ENCODE measurements around the gene SPAG17. TPM values are rescaled to one million over a fixed set of nuclear protein-coding genes. Genes with fewer than 3 reads are reported as not detected.

SPAG17 gene
- polyA plus RNA-seq, 1 donor (not counting 4 experiments of a cell fraction or from before 2014, with no cell fraction given) = 0.52 TPM

DNA sequence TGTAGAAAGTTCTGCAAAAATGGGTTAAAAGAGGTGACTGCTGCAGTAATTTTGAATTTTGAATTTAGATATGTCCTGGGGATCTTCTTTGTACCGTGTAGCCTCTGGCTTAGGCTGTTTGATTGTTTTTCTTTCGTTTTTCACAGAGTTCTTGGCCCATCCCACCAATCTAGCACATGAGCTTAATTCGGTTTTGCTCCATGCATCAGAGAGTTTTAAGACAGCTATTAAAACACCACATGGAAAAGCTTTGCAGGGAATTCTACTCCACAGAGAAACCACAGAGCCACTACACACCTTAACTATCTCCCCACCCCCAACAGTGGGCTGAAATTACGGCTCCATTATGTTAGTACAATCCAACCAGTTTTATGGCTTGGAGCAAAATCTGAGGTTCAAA, 25.5 kb downstream of the SPAG17 start:
- H3K9me1 ChIP-seq (ENCODE audit: control insufficient read depth, extremely low read depth, insufficient read depth, low read length) = no peaks in the 10 kb centered on the region
- H4K20me1 ChIP-seq (ENCODE audit: control insufficient read depth, extremely low read depth, insufficient read depth, low read length) = no peaks in the 10 kb centered on the region
- no peaks in the 10 kb centered on the region for H3K36me3 ChIP-seq (ENCODE audit: control insufficient read depth in 2 of 2, extremely low read depth in 1 of 2, insufficient read depth in 2 of 2, low read length in 2 of 2)
- DNase-seq (ENCODE audit: low read depth, low spot score) (no peak), FAIRE-seq (no peak)
- H3K9ac ChIP-seq (ENCODE audit: control insufficient read depth, extremely low read depth, insufficient read depth, low read length) = no peak overlapping the region
- no peak for TF ChIP-seq CTCF (optimal IDR thresholded peaks at IDR 0.05 in 1 of 3, IDR thresholded peaks at IDR 0.05 in 1 of 3, conservative IDR thresholded peaks at IDR 0.05 in 1 of 3; ENCODE audit: extremely low read depth in 1 of 3, insufficient read depth in 2 of 3, low read length in 3 of 3)
- no peak for TF ChIP-seq EZH2 (IDR thresholded peaks at IDR 0.05; ENCODE audit: low read length)
- H3K9me3 ChIP-seq (ENCODE audit: control insufficient read depth, low read depth, low read length) = no peaks in the 10 kb centered on the region
- H3K27ac ChIP-seq (ENCODE audit: control insufficient read depth, insufficient read depth, low read length) = no peak overlapping the region
- no peak overlapping the region for H2AFZ ChIP-seq (ENCODE audit: control insufficient read depth, low read length)
- dilution Hi-C loops (cut with MboI; ENCODE audit: extremely low pct_ligation_motif_present, low sequenced_read_pairs) = no loop called here
- H3K4me3 ChIP-seq (ENCODE audit: control insufficient read depth in 2 of 3, extremely low read depth in 1 of 3, insufficient read depth in 2 of 3, low read depth in 1 of 3, low read length in 3 of 3) = no peak overlapping the region
- H3K27me3 ChIP-seq (ENCODE audit: control insufficient read depth, extremely low read depth, insufficient read depth, low read length) = no peaks in the 10 kb centered on the region
- H3K79me2 ChIP-seq (ENCODE audit: control insufficient read depth, insufficient read depth, low read length) = no peaks in the 10 kb centered on the region
- no peak overlapping the region for H3K4me2 ChIP-seq (ENCODE audit: control insufficient read depth, extremely low read depth, insufficient read depth, low read depth, low read length)
- H3K4me1 ChIP-seq (ENCODE audit: control insufficient read depth, extremely low read depth, insufficient read depth, low read length) = peaks cover 20% of the 10 kb centered on the region

GRCh38 chr1:118158924-118159323, 26.1 kb downstream of the SPAG17 start:
- dilution Hi-C loops (cut with MboI; ENCODE audit: extremely low pct_ligation_motif_present, low sequenced_read_pairs) = no loop called here
- Histone ChIP-seq H2AFZ (ENCODE audit: control insufficient read depth, low read length) (no peak overlapping the region), H3K9ac (ENCODE audit: control insufficient read depth, extremely low read depth, insufficient read depth, low read length) (no peak overlapping the region), H3K27ac (ENCODE audit: control insufficient read depth, insufficient read depth, low read length) (no peak overlapping the region), H3K27me3 (ENCODE audit: control insufficient read depth, extremely low read depth, insufficient read depth, low read length) (no peaks in the 10 kb centered on the region), H3K36me3 (ENCODE audit: control insufficient read depth in 2 of 2, extremely low read depth in 1 of 2, insufficient read depth in 2 of 2, low read length in 2 of 2) (no peaks in the 10 kb centered on the region), H3K4me3 (ENCODE audit: control insufficient read depth in 2 of 3, extremely low read depth in 1 of 3, insufficient read depth in 2 of 3, low read depth in 1 of 3, low read length in 3 of 3) (no peak overlapping the region), H3K4me2 (ENCODE audit: control insufficient read depth, extremely low read depth, insufficient read depth, low read depth, low read length) (no peak overlapping the region), H3K79me2 (ENCODE audit: control insufficient read depth, insufficient read depth, low read length) (no peaks in the 10 kb centered on the region), H3K4me1 (ENCODE audit: control insufficient read depth, extremely low read depth, insufficient read depth, low read length) (peaks cover 20% of the 10 kb centered on the region), H4K20me1 (ENCODE audit: control insufficient read depth, extremely low read depth, insufficient read depth, low read length) (no peaks in the 10 kb centered on the region), H3K9me3 (ENCODE audit: control insufficient read depth, low read depth, low read length) (no peaks in the 10 kb centered on the region), H3K9me1 (ENCODE audit: control insufficient read depth, extremely low read depth, insufficient read depth, low read length) (no peaks in the 10 kb centered on the region)
- TF ChIP-seq EZH2 (IDR thresholded peaks at IDR 0.05; ENCODE audit: low read length) = no peak
- TF ChIP-seq CTCF (optimal IDR thresholded peaks at IDR 0.05 in 1 of 3, IDR thresholded peaks at IDR 0.05 in 1 of 3, conservative IDR thresholded peaks at IDR 0.05 in 1 of 3; ENCODE audit: extremely low read depth in 1 of 3, insufficient read depth in 2 of 3, low read length in 3 of 3) = no peak
- FAIRE-seq (peak; percentile 80), DNase-seq (ENCODE audit: low read depth, low spot score) (peak; percentile 28)
